Measurements from ENCODE around the gene TPRN.

TPRN gene

GRCh38 chr9:137221095-137221505, 20.6 kb upstream of the TPRN start:
- CTCF ChIA-PET = no interaction called here

DNA sequence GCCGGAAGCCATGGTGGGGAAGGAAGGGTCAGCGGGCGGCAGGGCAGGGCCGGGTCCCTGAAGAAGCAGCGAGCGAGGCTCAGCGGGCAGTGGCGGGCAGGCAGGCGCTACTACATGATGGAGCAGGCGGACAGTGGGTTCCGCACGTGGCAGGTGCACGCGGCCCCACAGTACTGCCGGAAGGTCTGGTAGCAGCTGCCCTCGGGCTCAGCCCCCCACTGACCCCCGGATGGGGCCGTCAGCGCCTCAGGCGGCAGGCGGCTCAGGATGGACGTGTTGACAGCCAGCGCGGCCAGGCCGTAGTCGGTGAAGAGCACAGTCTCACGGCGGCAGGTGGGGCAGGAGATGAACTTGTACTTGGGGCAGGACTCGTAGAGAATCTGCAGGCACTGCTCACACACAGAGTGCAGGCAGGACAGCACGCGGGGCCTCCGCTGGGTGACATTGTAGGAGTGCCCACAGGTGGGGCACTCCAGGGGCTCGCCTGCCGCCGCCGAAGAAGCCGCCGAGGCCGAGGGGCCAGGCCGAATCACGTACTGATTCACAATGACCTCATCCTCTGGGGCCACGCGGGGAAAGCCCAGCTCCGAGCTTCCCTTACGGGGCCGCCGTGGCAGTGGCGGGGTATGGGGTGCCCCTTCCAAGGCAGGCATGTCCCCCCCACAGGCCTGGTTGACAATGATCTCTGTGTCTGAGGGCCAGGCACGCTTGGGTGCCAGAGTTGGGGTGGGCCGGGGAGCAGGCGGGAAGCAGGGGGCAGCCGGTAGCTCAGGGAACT, 20.0 kb upstream of the TPRN start:
- TF ChIP-seq LEF1 (IDR thresholded peaks at IDR 0.05; ENCODE audit: borderline replicate concordance) (no peak), L3MBTL2 (conservative IDR thresholded peaks at IDR 0.05) (no peak), FOXK2 (IDR thresholded peaks at IDR 0.05) (no peak), NFRKB (IDR thresholded peaks at IDR 0.05) (no peak), CTBP1 (IDR thresholded peaks at IDR 0.05; ENCODE audit: borderline replicate concordance) (no peak), ELF4 (IDR thresholded peaks at IDR 0.05) (no peak), ARNT (IDR thresholded peaks at IDR 0.05) (no peak), FOXM1 (IDR thresholded peaks at IDR 0.05; ENCODE audit: borderline replicate concordance) (no peak), ZNF384 (IDR thresholded peaks at IDR 0.05) (no peak), FOXA1 (IDR thresholded peaks at IDR 0.05) (no peak), PKNOX1 (IDR thresholded peaks at IDR 0.05) (no peak), HDGF (IDR thresholded peaks at IDR 0.05; ENCODE audit: borderline replicate concordance) (no peak), SP1 (IDR thresholded peaks at IDR 0.05) (no peak), SUZ12 (IDR thresholded peaks at IDR 0.05) (no peak), BHLHE40 (IDR thresholded peaks at IDR 0.05; ENCODE audit: borderline replicate concordance) (no peak), TARDBP (IDR thresholded peaks at IDR 0.05) (no peak)
- ChIA-PET POLR2A (interaction anchor here (2.1 to 4.4 kb wide), 2 partner anchors 10 to 20 kb away, joined by 6 to 20 read pairs; partner anchors contain the start of gene TUBB4B), CTCF (no interaction called here)
- DNase-seq (ENCODE audit: extremely low spot score) = no peak

More at GRCh38 chr9:137221095-137221505, 20.6 kb upstream of the TPRN start:
- TF ChIP-seq ZNF384 (IDR thresholded peaks at IDR 0.05) (no peak), FOXM1 (IDR thresholded peaks at IDR 0.05; ENCODE audit: borderline replicate concordance) (no peak), LEF1 (IDR thresholded peaks at IDR 0.05; ENCODE audit: borderline replicate concordance) (no peak), CTBP1 (IDR thresholded peaks at IDR 0.05; ENCODE audit: borderline replicate concordance) (no peak), PKNOX1 (IDR thresholded peaks at IDR 0.05) (no peak), ELF4 (IDR thresholded peaks at IDR 0.05) (no peak)
- no peak for DNase-seq (ENCODE audit: extremely low spot score)
- POLR2A ChIA-PET = interaction anchor here (2.1 to 4.4 kb wide), 2 partner anchors 11 to 19 kb away, joined by 6 to 20 read pairs; partner anchors contain the start of gene TUBB4B

GRCh38 chr9:137219757-137220316, 19.3 kb upstream of the TPRN start:
- CTCF ChIA-PET = no interaction called here
- POLR2A ChIA-PET = interaction anchor here (1.1 to 4.4 kb wide), 3 partner anchors 10 to 31 kb away, joined by 3 to 20 read pairs (median 6); partner anchors contain the start of genes ANAPC2, SSNA1 and TUBB4B
- TF ChIP-seq FOXK2 (IDR thresholded peaks at IDR 0.05) (no peak), LEF1 (IDR thresholded peaks at IDR 0.05; ENCODE audit: borderline replicate concordance) (no peak), FOXM1 (IDR thresholded peaks at IDR 0.05; ENCODE audit: borderline replicate concordance) (no peak), L3MBTL2 (conservative IDR thresholded peaks at IDR 0.05) (no peak), BHLHE40 (IDR thresholded peaks at IDR 0.05; ENCODE audit: borderline replicate concordance) (no peak), TARDBP (IDR thresholded peaks at IDR 0.05) (no peak), ZNF384 (IDR thresholded peaks at IDR 0.05) (no peak), NFRKB (IDR thresholded peaks at IDR 0.05) (no peak), SP1 (IDR thresholded peaks at IDR 0.05) (no peak), ARNT (IDR thresholded peaks at IDR 0.05) (no peak), SUZ12 (IDR thresholded peaks at IDR 0.05) (no peak)
- no peak for DNase-seq (ENCODE audit: extremely low spot score)

DNA sequence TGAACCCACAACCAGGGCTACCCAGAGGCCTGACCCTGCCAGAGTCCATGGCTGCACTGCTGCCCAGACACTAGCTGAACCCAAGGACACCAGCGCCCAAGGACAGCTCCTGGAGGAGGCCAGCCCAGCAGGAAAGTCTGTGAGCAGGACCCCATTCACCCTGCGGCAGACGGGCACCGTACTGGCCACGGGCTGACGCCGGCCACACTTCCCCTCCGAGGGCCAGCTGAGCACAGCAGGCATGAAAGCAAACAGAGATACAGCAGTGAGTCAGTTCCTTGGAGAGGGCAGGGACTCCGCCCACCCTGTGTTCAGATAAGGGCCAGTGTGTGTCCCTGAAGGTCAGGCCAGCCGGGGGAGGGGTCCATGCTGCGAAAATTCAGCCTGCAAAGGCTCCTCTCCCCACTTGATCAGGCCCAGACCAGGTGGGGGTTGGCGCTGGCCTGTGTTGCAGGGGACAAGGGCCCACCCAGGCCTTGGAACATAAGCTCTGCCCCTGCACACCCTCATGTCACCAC, 18.3 kb upstream of the TPRN start:
- ChIA-PET CTCF (no interaction called here), POLR2A (interaction anchor here (1.1 to 1.7 kb wide), 2 partner anchors 14 to 30 kb away, joined by 3 to 5 read pairs; partner anchors contain the start of genes ANAPC2, NDOR1, SSNA1 and TMEM203)
- TF ChIP-seq ZNF384 (IDR thresholded peaks at IDR 0.05) = no peak
- no peak for DNase-seq (ENCODE audit: extremely low spot score)

GRCh38 chr9:137218212-137218753, 17.7 kb upstream of the TPRN start:
- no peak for TF ChIP-seq ZNF384 (IDR thresholded peaks at IDR 0.05)
- TF ChIP-seq ARNT (IDR thresholded peaks at IDR 0.05) = no peak
- no peak for TF ChIP-seq SUZ12 (IDR thresholded peaks at IDR 0.05)
- TF ChIP-seq L3MBTL2 (conservative IDR thresholded peaks at IDR 0.05) = no peak
- TF ChIP-seq ELF4 (IDR thresholded peaks at IDR 0.05) = no peak
- TF ChIP-seq HDGF (IDR thresholded peaks at IDR 0.05; ENCODE audit: borderline replicate concordance) = no peak
- TF ChIP-seq FOXA1 (IDR thresholded peaks at IDR 0.05) = no peak
- no peak for TF ChIP-seq NFRKB (IDR thresholded peaks at IDR 0.05)
- no peak for TF ChIP-seq FOXK2 (IDR thresholded peaks at IDR 0.05)
- TF ChIP-seq FOXM1 (IDR thresholded peaks at IDR 0.05; ENCODE audit: borderline replicate concordance) = no peak
- no peak for TF ChIP-seq LEF1 (IDR thresholded peaks at IDR 0.05; ENCODE audit: borderline replicate concordance)
- no peak for TF ChIP-seq TARDBP (IDR thresholded peaks at IDR 0.05)
- no peak for TF ChIP-seq CTBP1 (IDR thresholded peaks at IDR 0.05; ENCODE audit: borderline replicate concordance)
- ChIA-PET CTCF (no interaction called here), POLR2A (interaction anchor here (1.7 kb wide), 1 partner anchor 14 kb away, joined by 5 read pairs; the partner anchor contains the start of genes NDOR1 and TMEM203)
- no peak for DNase-seq (ENCODE audit: extremely low spot score)
